ENCODE results near the gene DCAF4.
A peak's percentile ranks its signal among the peaks of the same experiment; 100 is the strongest.

The DCAF4 gene

DNA sequence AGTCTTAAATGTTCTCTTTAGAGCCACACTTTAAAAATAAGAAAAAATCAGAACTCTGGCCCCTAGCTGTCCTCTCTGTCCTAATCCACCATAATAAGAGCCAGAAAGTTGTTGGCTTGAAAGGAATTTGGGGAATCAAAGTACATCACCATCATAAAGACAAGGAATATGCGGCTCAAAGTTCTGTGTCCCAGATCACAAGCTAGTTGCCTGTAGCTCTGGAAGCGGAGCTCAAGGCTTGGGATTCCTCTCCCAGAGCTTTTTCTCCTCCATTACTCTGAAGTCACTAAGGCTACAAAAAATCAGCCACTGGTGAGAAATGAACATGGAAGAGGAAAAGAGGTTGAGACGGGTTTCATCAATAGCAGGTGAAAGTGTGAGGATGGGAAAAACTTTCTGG is 38.8 kb upstream of the DCAF4 start:
- H3K4me2 ChIP-seq (ENCODE audit: low read length): no peak overlapping the region
- no peaks in the 10 kb centered on the region for H3K36me3 ChIP-seq (ENCODE audit: insufficient read depth, low read length)
- no peak overlapping the region for H3K9ac ChIP-seq (ENCODE audit: low read depth, low read length)
- no peaks in the 10 kb centered on the region for H3K27me3 ChIP-seq (ENCODE audit: control insufficient read depth, insufficient read depth, low read length)
- H3K9me3 ChIP-seq (replicated peaks; ENCODE audit: low read length): no peaks in the 10 kb centered on the region
- no peak overlapping the region for H3K4me3 ChIP-seq (ENCODE audit: low read length)
- peaks cover 15% of the 10 kb centered on the region for H3K4me1 ChIP-seq (ENCODE audit: control insufficient read depth, insufficient read depth, low read length)

DNA sequence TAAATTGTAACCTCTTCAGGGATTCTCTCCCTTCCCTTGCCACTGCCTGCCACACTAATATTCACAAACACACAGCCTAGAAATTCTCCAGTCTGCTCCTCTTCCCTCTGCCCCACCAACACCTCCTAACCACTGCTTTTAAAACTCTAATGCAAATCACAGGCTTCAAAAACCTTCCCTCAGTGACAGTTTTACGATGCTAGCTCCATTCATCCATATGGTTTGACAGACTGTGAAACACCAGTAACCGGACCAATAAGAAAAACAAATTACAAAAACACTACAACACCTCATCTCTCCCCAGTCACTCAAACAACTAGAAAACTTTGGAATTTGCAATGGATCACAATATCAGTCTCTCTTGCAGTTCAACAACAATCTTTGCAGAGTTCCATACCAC is 38.1 kb upstream of the DCAF4 start:
- H3K36me3 ChIP-seq (ENCODE audit: insufficient read depth, low read length): no peaks in the 10 kb centered on the region
- H3K4me3 ChIP-seq (ENCODE audit: low read length): no peak overlapping the region
- H3K27me3 ChIP-seq (ENCODE audit: control insufficient read depth, insufficient read depth, low read length): no peaks in the 10 kb centered on the region
- no peak overlapping the region for H3K9ac ChIP-seq (ENCODE audit: low read depth, low read length)
- no peaks in the 10 kb centered on the region for H3K9me3 ChIP-seq (replicated peaks; ENCODE audit: low read length)
- peaks cover 15% of the 10 kb centered on the region for H3K4me1 ChIP-seq (ENCODE audit: control insufficient read depth, insufficient read depth, low read length)
- H3K4me2 ChIP-seq (ENCODE audit: low read length): no peak overlapping the region

DNA sequence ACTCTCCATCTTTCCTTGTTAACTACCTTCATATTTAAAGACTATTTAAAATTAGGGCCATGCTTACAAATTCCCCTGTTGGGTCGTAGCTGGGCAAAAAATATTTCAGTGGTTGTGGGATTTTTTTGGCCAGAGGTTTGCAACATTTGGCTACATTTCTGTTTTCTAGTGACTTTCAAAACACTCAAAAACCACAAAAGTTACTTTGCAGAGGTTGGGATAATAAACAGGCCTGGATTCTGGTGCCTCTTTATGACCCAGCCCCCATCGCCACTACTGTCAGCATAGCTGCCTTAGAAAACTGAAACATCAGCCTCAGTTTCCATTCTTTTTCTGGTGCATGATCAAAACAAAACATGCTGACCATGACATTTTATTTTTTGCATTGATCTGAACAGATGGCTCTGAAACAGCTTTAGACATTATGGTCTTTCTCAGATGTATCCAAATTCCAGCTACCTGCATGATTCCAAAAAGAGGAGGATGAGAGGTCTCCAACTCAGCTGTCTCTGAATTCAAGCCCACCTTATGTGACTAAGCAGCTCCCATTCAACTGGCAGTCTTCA is 37.5 kb upstream of the DCAF4 start:
- Histone ChIP-seq H3K36me3 (ENCODE audit: insufficient read depth, low read length) (no peaks in the 10 kb centered on the region), H3K27me3 (ENCODE audit: control insufficient read depth, insufficient read depth, low read length) (no peaks in the 10 kb centered on the region), H3K4me3 (ENCODE audit: low read length) (no peak overlapping the region), H3K4me1 (ENCODE audit: control insufficient read depth, insufficient read depth, low read length) (peaks cover 15% of the 10 kb centered on the region), H3K4me2 (ENCODE audit: low read length) (no peak overlapping the region), H3K9me3 (replicated peaks; ENCODE audit: low read length) (no peaks in the 10 kb centered on the region), H3K9ac (ENCODE audit: low read depth, low read length) (no peak overlapping the region)

DNA sequence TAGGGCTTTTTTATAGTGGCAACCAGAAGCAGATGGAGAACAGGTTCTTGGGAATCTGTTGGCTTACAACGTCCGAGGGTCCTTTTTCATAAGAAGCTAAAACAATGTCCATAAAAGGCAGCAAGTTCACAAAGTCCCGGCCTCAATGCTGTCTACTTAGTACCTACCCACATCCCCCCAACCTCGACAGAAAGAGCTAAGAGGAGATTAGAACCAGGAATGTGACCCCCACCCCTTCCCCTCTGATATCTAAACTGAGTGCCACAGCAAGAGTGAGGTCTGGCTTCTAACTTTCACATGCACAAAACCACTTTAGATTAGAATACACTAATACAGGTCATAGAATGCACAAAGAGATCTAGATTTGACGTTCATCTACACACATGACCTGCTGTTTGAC is 36.9 kb upstream of the DCAF4 start:
- Histone ChIP-seq H3K27me3 (ENCODE audit: control insufficient read depth, insufficient read depth, low read length) (no peaks in the 10 kb centered on the region), H3K4me1 (ENCODE audit: control insufficient read depth, insufficient read depth, low read length) (peaks cover 11% of the 10 kb centered on the region), H3K9me3 (replicated peaks; ENCODE audit: low read length) (no peaks in the 10 kb centered on the region), H3K4me3 (ENCODE audit: low read length) (no peak overlapping the region), H3K4me2 (ENCODE audit: low read length) (no peak overlapping the region), H3K9ac (ENCODE audit: low read depth, low read length) (no peak overlapping the region), H3K36me3 (ENCODE audit: insufficient read depth, low read length) (no peaks in the 10 kb centered on the region)

DNA sequence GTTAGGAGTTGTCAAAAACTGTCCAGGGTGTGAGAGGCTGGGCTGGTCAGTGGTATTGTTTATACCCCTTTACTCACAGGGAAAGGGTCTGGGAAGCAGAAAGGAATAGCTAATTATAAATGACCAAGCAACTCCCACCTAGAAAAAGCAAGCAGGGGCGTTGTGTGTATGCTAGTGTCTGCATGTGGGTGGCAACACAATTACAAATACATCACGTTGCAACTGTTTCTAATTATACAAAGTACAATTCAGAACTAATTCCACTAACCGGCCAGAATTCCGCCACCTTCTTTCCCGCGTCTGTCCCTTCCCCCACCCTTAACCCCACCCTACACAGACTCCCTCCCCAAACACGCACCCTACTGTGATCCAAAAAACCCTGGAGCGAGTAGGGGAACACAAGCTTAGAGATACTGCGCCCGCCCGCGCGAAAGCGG is 34.6 kb upstream of the DCAF4 start:
- Histone ChIP-seq H3K9ac (ENCODE audit: low read depth, low read length) (peak overlapping the region; percentile 81), H3K9me3 (replicated peaks; ENCODE audit: low read length) (no peaks in the 10 kb centered on the region), H3K4me2 (ENCODE audit: low read length) (peak overlapping the region; percentile 100), H3K27me3 (ENCODE audit: control insufficient read depth, insufficient read depth, low read length) (no peaks in the 10 kb centered on the region), H3K4me3 (ENCODE audit: low read length) (peak overlapping the region; percentile 78), H3K4me1 (ENCODE audit: control insufficient read depth, insufficient read depth, low read length) (peaks cover 17% of the 10 kb centered on the region), H3K36me3 (ENCODE audit: insufficient read depth, low read length) (no peaks in the 10 kb centered on the region)

DNA sequence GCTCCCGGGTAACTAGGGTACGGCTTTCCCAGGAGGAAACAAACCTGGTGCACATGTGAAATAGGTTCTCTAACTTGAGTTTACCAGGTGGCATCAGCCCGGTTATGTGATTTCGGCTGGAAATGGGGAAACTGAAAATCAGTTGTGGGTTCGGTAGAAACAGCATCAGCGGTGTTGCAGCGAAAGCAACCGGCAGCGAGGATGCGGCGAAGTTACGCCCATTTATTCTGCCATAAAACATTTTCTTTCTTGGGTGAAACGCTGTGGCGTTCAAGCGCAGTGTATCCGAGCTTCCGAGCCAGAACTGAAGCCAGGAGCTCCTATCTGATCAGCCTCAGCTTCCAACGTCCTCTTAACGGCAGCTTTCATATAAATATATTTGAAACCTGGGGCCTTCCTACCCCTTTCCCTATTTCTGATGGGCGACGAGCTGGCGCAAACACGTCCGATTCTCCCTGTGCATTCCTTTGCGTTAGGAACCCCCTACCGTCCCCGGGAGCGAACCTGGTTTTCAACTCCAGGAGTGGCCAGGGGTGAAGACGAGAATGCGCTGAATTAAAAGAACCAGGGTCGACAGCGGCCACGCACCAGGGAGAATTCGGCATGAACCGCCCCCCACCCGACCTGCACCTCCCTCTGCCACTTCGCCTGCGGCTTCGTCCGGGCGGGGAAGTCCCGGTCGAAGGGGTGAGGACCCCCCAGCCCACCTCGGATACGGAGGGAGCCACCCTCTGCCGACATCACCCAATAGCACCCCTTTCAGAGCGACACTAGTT is 34.0 kb upstream of the DCAF4 start:
- H3K4me2 ChIP-seq (ENCODE audit: low read length): peak overlapping the region; percentile 100
- H3K4me1 ChIP-seq (ENCODE audit: control insufficient read depth, insufficient read depth, low read length): peaks cover 17% of the 10 kb centered on the region
- H3K27me3 ChIP-seq (ENCODE audit: control insufficient read depth, insufficient read depth, low read length): no peaks in the 10 kb centered on the region
- no peaks in the 10 kb centered on the region for H3K9me3 ChIP-seq (replicated peaks; ENCODE audit: low read length)
- H3K9ac ChIP-seq (ENCODE audit: low read depth, low read length): peak overlapping the region; percentile 81
- H3K36me3 ChIP-seq (ENCODE audit: insufficient read depth, low read length): no peaks in the 10 kb centered on the region
- H3K4me3 ChIP-seq (ENCODE audit: low read length): peak overlapping the region; percentile 78

DNA sequence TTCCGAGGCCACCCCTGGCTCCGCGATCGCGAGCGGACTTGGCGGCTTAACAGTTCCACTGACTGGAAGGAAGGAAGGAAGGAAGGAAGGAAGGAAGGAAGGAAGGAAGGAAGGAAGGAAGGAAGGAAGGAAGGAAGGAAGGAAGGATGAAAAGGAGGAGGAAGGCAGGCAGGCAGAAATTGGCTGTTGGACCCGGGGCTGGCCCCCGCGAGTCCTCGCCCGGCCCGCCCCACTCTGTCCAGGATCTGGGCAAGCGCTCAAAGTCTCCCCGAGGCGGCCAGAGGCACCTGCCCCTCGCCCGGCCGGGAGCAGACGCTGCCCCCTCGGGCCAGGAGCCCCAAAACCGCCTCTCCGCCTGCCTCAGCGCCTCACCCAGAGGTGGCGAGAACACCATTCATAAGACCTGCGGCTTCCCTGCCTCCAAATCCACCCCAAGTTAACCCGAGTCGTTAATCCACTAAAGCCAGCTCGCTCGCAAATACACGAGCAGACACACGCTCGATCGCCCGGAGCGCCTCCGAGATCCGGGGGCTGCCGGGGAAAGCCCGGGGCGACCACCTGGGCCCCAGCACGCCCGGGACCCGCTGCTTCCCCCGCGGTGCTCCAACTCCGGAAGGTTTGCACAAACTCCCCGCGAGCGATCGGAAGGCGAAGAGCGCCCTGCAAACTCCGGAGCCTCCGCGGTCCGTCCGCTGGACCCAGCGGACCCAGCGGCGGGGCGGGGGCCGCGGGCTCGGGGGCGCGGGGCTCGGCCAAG is 33.2 kb upstream of the DCAF4 start:
- Histone ChIP-seq H3K36me3 (ENCODE audit: insufficient read depth, low read length) (no peaks in the 10 kb centered on the region), H3K9ac (ENCODE audit: low read depth, low read length) (peak overlapping the region; percentile 81), H3K27me3 (ENCODE audit: control insufficient read depth, insufficient read depth, low read length) (no peaks in the 10 kb centered on the region), H3K9me3 (replicated peaks; ENCODE audit: low read length) (no peaks in the 10 kb centered on the region), H3K4me3 (ENCODE audit: low read length) (peak overlapping the region; percentile 78), H3K4me2 (ENCODE audit: low read length) (peak overlapping the region; percentile 100), H3K4me1 (ENCODE audit: control insufficient read depth, insufficient read depth, low read length) (peaks cover 17% of the 10 kb centered on the region)

DNA sequence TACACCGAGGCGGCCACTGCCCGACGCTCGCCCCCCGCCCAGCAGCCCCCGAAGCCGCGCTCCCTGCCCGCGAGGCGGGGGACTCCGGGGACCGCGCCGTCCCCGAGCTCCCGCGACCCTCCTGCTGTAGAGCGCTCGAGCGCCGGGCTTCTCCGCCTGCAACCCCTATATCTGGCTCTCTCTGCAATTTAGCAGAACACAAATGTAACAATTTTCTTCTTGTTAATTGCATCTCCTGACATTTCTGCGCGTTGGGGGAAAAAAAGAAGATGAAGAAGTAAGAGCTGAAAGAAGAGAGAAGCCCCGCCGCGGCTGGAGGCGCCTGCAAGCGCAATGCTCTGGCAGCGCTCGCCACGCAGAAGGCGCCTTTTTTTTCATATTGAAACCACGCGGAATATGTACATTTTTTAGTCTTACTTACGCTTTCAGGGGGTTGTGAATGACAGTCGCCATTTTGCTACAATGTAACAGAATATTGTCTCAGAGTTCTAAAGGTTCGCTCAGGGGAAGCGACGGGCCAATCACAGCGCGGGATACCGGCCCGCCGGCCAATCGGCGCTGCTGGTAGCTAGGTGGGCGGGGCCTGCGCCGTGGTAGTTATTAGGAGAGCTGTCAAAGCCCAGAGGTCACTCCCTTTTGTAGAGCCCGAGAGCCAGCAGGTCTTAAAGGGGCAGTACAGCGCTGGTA is 32.5 kb upstream of the DCAF4 start, which contains the start of gene DPF3:
TSS of gene DPF3 (minus strand) at position 466 of the 687 bp plus-strand sequence. CDS start at position 453, 13 bp downstream.
- no peaks in the 10 kb centered on the region for H3K36me3 ChIP-seq (ENCODE audit: insufficient read depth, low read length)
- H3K4me2 ChIP-seq (ENCODE audit: low read length): peak within 1 kb of the TSS; percentile 100
- H3K4me1 ChIP-seq (ENCODE audit: control insufficient read depth, insufficient read depth, low read length): peaks cover 10% of the 10 kb centered on the region
- no peaks in the 10 kb centered on the region for H3K9me3 ChIP-seq (replicated peaks; ENCODE audit: low read length)
- H3K27me3 ChIP-seq (ENCODE audit: control insufficient read depth, insufficient read depth, low read length): no peaks in the 10 kb centered on the region
- H3K9ac ChIP-seq (ENCODE audit: low read depth, low read length): peak within 1 kb of the TSS; percentile 81
- peak within 1 kb of the TSS; percentile 78 for H3K4me3 ChIP-seq (ENCODE audit: low read length)

DNA sequence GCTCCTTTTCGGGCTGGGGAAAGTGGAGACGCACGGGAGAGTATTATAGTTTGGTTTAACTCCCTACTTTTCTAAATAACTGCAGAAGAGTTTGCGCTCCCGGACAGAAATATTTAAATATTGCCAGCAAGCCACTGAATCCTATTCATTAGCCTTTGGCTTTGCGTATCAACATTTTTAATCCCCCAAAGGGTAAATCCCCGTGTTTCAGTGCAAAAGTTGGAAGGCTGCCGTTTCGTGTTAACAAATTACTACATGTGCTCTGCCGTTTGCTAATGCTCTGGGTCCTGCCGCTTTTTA is 32.0 kb upstream of the DCAF4 start:
- Histone ChIP-seq H3K36me3 (ENCODE audit: insufficient read depth, low read length) (no peaks in the 10 kb centered on the region), H3K4me1 (ENCODE audit: control insufficient read depth, insufficient read depth, low read length) (peaks cover 8% of the 10 kb centered on the region), H3K9me3 (replicated peaks; ENCODE audit: low read length) (no peaks in the 10 kb centered on the region), H3K9ac (ENCODE audit: low read depth, low read length) (peak overlapping the region; percentile 61), H3K4me3 (ENCODE audit: low read length) (peak overlapping the region; percentile 73), H3K27me3 (ENCODE audit: control insufficient read depth, insufficient read depth, low read length) (no peaks in the 10 kb centered on the region), H3K4me2 (ENCODE audit: low read length) (peak overlapping the region; percentile 100)

DNA sequence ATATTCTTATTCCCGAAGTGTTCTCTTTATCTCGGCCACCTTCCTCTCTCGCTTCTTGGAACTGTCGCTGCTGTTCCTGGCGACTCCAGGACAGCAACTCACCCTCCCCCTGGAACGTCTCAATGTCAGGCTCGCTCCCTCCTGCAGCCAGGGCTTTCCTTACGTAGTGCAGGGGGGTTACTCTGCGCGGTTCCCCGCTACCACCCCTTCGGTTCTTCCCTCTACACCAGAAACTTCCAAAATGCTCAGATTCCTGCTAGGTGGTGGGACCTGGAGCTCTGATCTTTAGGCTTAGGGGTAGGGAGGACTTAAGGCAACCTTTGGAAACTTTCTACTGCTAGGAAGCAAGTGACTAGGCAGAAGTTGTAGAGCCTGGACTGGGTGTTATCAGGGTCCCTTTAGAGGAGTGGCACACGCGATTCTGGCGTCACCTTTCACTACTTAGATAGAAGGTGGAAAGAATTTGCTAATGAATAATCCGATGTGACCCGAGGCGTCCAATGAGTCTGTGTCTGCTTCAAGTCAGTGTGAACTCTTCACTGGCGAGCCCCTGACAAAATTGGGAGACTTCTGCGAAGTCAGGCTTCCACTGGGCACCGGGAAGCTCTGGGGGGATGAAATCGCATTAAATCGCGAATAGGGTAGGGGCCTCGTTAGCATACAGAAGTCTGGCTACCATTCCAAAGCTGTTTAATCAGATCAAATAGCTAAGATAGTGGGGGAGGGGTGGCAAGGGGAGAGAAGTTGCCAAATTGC is 31.5 kb upstream of the DCAF4 start:
- H3K9me3 ChIP-seq (replicated peaks; ENCODE audit: low read length): no peaks in the 10 kb centered on the region
- H3K4me3 ChIP-seq (ENCODE audit: low read length): peak overlapping the region; percentile 73
- peaks cover 8% of the 10 kb centered on the region for H3K4me1 ChIP-seq (ENCODE audit: control insufficient read depth, insufficient read depth, low read length)
- H3K36me3 ChIP-seq (ENCODE audit: insufficient read depth, low read length): no peaks in the 10 kb centered on the region
- H3K4me2 ChIP-seq (ENCODE audit: low read length): peak overlapping the region; percentile 100
- H3K9ac ChIP-seq (ENCODE audit: low read depth, low read length): peak overlapping the region; percentile 61
- H3K27me3 ChIP-seq (ENCODE audit: control insufficient read depth, insufficient read depth, low read length): no peaks in the 10 kb centered on the region

DNA sequence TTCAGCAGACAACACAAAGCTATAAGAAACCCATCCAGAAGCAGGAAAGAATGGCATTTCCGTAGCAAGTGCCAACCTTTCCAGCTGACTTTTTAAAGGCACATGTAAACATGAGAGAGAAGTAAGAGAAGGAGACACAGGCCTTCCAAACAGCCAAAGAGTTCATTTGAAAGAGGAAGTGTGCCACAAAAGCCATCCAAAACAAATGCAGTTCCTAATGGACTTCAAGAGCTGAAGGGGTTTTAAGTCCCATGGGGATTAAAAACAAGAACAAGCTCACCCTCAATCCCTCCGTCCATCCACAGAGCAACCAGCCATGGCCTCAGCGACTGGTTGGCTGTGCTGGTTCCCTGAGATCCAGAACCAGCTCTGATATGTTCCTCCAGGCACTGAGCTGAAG is 27.8 kb upstream of the DCAF4 start:
- Histone ChIP-seq H3K27me3 (ENCODE audit: control insufficient read depth, insufficient read depth, low read length) (no peaks in the 10 kb centered on the region), H3K4me2 (ENCODE audit: low read length) (no peak overlapping the region), H3K9me3 (replicated peaks; ENCODE audit: low read length) (no peaks in the 10 kb centered on the region), H3K9ac (ENCODE audit: low read depth, low read length) (no peak overlapping the region), H3K36me3 (ENCODE audit: insufficient read depth, low read length) (no peaks in the 10 kb centered on the region), H3K4me1 (ENCODE audit: control insufficient read depth, insufficient read depth, low read length) (peaks cover 8% of the 10 kb centered on the region), H3K4me3 (ENCODE audit: low read length) (no peak overlapping the region)

Measured in skeletal muscle satellite cell (primary cell).